ENCODE data around the gene LRMDA. TPM values are rescaled to one million over a fixed set of nuclear protein-coding genes. Genes with fewer than 3 reads are reported as not detected.

The LRMDA gene
- total RNA-seq, 2 experiments from 2014 or later: not detected

DNA sequence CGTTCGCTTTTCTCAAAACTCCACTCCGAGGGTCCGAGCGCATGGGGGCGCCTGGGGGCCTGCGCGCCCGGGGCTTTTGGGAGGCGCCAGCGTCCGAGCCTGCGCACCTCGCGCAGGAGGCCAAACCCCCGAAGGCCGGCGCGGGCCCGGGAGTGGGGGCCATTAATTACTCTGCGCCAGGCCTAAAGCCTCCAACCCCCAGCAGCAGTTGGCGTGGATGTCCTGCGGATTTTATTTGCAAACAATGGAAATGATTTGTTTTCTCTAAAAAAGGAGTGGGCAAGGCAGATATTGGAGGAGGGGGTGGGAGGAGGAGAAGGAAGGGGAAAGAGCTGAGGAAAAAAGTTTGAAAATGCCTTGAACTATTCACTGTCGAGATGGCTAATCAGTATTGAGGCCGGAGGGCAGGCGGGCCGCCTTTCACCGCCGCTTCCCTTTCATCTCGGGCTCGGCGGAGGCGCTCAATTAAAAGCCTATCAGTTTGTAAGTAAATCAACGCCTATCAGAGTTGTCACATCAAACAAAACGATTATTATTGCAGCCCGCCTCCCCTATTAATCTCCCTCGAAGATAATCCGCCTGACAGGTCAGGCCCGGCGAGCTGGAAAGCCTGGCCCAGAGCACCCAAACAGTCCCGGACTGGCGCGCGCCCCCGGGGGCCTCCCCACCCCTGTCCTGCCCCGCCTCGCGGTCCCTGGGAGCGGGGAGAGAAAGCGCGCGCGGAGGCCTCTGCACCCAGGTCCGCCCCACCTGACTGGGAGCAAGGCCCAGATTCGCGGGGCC is 26.4 kb upstream of the LRMDA start:
- POLR2A ChIA-PET: no interaction called here
- intact Hi-C loops (cut with micrococcal nuclease; ENCODE audit: unreplicated experiment): no loop called here

GRCh38 chr10:75405598-75406461 is 25.6 kb upstream of the LRMDA start:
- Histone ChIP-seq H3K36me3 (ENCODE audit: insufficient read depth, low read length) (no peaks in the 10 kb centered on the region), H4K20me1 (ENCODE audit: insufficient read depth, low read length) (no peaks in the 10 kb centered on the region), H3K27ac (ENCODE audit: low read depth, low read length, poor library complexity, severe bottlenecking) (no peak overlapping the region), H3K79me2 (ENCODE audit: insufficient read depth, low read depth, low read length) (no peaks in the 10 kb centered on the region), H3K4me2 (ENCODE audit: low read length) (no peak overlapping the region), H3K9me3 (ENCODE audit: low read length) (no peaks in the 10 kb centered on the region), H3K4me3 (ENCODE audit: low read depth, low read length, poor library complexity, severe bottlenecking) (no peak overlapping the region), H3K4me1 (ENCODE audit: insufficient read depth, low read length, poor library complexity, severe bottlenecking) (peaks cover 3% of the 10 kb centered on the region), H3K9me2 (ENCODE audit: insufficient read depth, low read length) (no peaks in the 10 kb centered on the region), H2AFZ (ENCODE audit: low read length) (no peak overlapping the region)
- ChIA-PET CTCF (ENCODE audit: unreplicated experiment) (no interaction called here), POLR2A (no interaction called here)
- no TSS peak for BruUV-seq (replicated peaks)
- no peak for DNase-seq (ENCODE audit: low spot score)
- TF ChIP-seq CTCF (conservative IDR thresholded peaks at IDR 0.05; ENCODE audit: low read length) (no peak), EZH2phosphoT487 (IDR thresholded peaks at IDR 0.05; ENCODE audit: borderline replicate concordance, low read depth, low read length) (no peak)
- intact Hi-C loops (cut with micrococcal nuclease; ENCODE audit: unreplicated experiment): no loop called here

More for the DNA sequence above, 26.4 kb upstream of the LRMDA start:
- no peaks in the 10 kb centered on the region for H3K9me3 ChIP-seq (ENCODE audit: low read length)
- H3K36me3 ChIP-seq (ENCODE audit: insufficient read depth, low read length): no peaks in the 10 kb centered on the region
- CTCF ChIA-PET (ENCODE audit: unreplicated experiment): no interaction called here
- no peak overlapping the region for H3K27ac ChIP-seq (ENCODE audit: low read depth, low read length, poor library complexity, severe bottlenecking)
- no peaks in the 10 kb centered on the region for H3K79me2 ChIP-seq (ENCODE audit: insufficient read depth, low read depth, low read length)
- no peak overlapping the region for H3K4me3 ChIP-seq (ENCODE audit: low read depth, low read length, poor library complexity, severe bottlenecking)
- DNase-seq (ENCODE audit: low spot score): no peak
- H3K9me2 ChIP-seq (ENCODE audit: insufficient read depth, low read length): no peaks in the 10 kb centered on the region
- H2AFZ ChIP-seq (ENCODE audit: low read length): no peak overlapping the region
- TF ChIP-seq EZH2phosphoT487 (IDR thresholded peaks at IDR 0.05; ENCODE audit: borderline replicate concordance, low read depth, low read length) (no peak), CTCF (conservative IDR thresholded peaks at IDR 0.05; ENCODE audit: low read length) (no peak)
- no peaks in the 10 kb centered on the region for H4K20me1 ChIP-seq (ENCODE audit: insufficient read depth, low read length)
- BruUV-seq (replicated peaks): no TSS peak
- peaks cover 3% of the 10 kb centered on the region for H3K4me1 ChIP-seq (ENCODE audit: insufficient read depth, low read length, poor library complexity, severe bottlenecking)
- no peak overlapping the region for H3K4me2 ChIP-seq (ENCODE audit: low read length)

Measured in OCI-LY7 (cell line).